CD4-positive, alpha-beta T cell treated with Interleukin-6 at 100 ng/mL for 8 hours (primary cell): Measurements from ENCODE around the gene SERPINB2.
A peak's percentile ranks its signal among the peaks of the same experiment; 100 is the strongest.
"Not testable (repeated sequence)": the region's sequence is repeated elsewhere in the genome, so short reads cannot be mapped to it uniquely, and the experiment has no call there.

Source experiments
- DNase-seq: peaks from one replicate; pipeline ENCODE4 v3.0.0-alpha.2; 2020; ENCODE audit warnings: mixed read lengths, low spot score

The SERPINB2 gene

GRCh38 chr18:63936156-63936931, 48.8 kb downstream of the SERPINB2 start:
- DNase-seq, result peak; percentile 44

DNA sequence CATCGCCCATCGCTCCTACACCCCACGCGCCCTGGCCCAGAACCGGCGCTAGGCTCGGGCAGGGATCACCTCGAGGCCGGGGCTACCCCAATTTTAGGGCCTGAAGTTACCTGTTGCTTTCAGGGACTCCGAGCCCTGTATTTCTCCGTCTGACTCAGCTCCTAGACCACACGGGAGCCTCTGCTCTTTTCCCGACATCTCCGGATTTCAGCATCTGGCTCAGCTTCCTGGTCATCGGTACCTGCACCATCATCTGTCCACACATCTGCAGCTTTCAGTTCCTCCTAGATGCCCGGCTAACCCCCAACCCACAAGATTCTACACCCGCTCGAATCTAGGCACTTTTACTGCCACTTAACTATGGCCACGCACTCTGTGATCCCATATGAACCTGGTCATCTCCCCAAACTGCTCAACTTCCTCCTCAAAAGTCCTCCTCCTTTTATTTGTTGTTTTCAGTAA, 49.5 kb downstream of the SERPINB2 start:
- no peak for DNase-seq

GRCh38 chr18:63940008-63940407, 52.5 kb downstream of the SERPINB2 start:
- no peak for DNase-seq

GRCh38 chr18:63940543-63941050, 53.1 kb downstream of the SERPINB2 start:
- not testable (repeated sequence) for DNase-seq

DNA sequence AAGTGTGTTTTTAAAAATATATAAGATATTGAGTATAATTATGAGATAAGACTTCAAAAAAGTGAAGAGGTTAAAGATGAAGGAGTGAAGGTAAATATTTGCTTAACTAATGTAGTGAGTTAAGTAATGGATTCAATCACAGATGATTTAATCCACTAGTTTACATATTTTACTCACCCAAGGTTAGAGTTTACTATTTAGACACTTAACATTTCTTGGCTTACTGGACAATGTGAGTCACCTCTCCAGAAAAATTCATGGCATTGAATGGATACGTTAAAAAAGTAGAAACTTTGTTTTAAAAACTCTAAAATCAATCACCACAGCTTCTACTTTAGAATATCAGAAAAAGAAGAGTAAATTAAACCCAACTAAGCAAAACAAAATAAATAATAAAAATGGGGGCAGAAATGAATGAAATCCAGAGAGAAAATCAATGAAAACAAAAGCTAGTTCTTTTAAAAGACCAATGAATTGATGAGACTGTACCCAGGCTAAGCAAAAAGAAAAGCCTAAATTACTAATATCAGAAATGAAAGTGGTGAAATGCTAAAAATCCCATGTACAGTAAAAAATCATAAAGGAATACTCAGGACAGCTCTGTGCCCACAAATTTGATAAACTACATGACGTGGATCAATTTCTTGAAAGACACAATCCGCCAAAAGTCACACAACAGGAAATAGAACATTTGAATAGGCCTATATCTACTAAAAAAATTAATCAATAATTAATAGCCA, 59.7 kb downstream of the SERPINB2 start:
- no peak for DNase-seq

DNA sequence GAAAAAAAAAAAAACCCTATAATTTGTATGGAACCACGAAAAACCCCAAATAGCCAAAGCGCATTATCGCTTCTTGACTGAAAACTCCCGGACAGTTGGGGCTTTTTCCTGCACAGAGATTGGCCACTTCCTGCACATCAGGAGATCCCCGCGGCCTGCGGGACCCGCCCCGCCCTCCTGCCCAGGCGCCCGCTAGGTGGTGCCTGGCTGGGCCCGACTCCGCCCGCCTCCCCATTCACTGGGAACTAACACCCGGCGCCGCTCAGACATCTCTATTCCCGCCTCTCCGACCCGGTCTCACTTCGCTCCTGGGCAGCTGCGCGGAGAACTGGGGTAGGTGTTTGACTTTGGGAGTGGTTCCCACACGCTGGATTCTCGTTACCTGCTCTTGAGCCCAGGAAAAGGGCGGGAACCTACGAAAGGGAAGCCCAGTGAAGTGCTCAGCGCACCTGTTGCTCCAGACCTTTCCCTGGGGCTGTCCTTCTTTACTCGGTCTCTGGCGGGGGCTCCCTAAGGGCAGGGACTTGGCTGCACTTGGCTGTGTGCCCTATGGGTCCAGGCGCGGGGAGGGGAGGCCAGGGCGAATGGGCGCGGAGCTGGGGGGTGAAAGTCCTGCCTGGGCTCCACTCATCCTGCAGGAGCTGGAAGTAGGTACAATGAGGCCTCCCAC, 61.7 kb downstream of the SERPINB2 start, which contains the start of gene HMSD:
Gene HMSD (plus strand): TSS at position 234 of the 670 bp plus-strand sequence. CDS start 4,155 bp downstream, outside the sequence.
- DNase-seq, result peak; percentile 38

- no peak for DNase-seq
Observed at GRCh38 chr18:63951302-63951705, 63.8 kb downstream of the SERPINB2 start.
